ENCODE results near the gene RNF19B.

RNF19B gene

DNA sequence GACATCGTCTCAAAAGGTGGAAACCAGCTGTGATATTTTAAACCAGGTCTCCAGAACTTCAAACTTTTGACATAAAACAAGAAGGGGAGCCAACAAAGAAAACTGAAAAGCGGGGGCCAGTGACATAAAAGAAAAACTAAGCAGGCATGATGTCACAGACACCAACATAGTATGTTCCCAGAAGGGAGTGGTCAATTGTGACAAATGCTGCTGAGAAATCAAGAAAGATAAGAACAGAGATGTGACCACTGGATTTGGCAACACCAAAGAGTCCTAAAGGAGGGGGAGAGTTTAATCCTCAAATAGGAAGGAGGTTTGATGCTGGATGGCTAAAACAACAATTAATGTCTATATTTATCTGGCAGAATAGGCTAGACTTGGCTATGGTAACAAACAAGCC is 2.3 kb upstream of the RNF19B start:
- DNase-seq: peak; percentile 78

DNA sequence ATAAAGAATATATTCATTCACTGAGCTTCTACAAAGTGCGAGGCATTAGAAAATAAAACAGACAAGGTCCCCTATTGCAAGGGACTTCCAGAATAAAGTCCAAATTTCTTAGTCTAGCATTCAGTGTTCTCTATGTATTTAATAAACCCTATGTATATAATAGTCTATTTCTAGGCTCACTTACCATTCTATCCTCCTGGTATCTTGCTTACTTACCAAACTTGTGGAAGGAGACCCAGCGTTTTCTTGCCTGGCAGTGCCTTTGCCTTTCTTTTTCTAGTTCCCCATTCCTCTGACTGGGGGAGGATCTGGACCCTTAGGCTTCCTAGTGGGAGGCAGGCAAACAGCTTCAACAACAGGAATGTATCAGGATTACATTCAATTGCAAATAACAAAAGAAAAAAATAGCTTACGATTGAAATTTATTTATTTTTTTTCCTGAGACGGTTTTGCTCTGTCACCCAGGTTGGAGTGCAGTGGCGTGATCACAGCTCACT is 690 bp upstream of the RNF19B start:
- no peak for DNase-seq

DNA sequence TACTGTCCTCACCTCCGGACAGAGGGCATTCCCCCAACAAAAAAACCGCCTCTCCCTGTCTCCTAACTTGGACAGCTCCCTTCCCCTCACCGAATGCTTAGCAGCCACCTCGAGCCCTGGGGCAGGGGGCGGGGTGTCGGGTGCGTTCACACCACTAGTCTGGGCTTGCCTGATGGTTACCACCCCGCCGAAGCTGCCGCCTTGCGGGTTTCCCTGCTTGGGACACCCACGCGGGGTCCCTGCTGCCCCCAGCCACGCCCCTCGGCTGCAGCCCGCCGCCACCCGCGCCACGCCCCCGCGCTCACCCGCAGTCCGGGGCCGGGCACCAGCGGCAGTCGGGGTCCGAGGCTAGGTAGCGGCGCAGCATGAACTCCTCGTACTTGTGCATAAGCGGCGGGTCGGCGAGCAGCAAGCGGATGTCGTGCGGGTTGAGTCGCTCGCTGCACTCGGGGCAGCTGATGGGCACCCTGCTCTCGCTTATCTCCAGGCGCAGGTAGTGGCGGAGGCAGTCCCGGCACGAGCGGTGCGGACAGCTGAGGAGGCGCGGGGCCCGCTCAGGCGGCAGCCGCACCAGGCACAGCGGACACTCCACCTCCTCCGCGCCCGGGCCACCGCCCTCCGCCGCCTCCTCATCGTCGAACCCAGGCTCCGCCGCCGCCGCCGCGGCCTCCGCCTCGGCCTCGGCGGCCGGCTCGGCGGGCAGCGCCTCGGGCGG is 706 bp downstream of the RNF19B start:
- peak; percentile 77 for DNase-seq

DNA sequence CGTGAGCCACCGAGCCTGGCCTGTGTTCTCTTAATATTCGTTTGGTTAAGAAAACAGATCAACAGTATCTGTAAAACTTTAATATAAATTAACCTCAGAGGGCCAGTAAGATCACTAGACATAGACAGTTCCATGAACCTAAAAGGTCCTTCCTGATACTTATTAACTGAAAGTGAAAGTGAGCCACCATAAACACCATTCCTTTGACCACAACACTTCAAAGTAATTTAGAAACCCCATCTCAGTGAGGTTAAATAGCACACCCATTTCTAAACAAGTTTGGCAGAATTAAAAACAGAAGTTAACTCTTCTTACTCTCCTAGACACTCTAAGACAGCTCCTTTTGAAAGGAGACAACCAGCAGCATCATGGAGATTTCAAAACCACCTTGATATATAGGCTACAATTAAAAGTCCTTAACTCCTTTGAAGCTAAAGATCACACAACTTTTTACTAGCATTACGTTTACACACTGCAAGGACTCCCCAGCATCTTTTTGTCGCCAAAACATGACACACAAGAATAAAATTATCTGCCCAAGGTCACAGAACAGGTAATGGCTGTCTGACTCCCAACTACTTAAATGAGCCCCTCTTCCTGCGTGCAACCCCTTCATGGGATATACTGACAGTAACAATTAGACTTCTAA is 2.2 kb downstream of the RNF19B start:
- DNase-seq: peak; percentile 60

DNA sequence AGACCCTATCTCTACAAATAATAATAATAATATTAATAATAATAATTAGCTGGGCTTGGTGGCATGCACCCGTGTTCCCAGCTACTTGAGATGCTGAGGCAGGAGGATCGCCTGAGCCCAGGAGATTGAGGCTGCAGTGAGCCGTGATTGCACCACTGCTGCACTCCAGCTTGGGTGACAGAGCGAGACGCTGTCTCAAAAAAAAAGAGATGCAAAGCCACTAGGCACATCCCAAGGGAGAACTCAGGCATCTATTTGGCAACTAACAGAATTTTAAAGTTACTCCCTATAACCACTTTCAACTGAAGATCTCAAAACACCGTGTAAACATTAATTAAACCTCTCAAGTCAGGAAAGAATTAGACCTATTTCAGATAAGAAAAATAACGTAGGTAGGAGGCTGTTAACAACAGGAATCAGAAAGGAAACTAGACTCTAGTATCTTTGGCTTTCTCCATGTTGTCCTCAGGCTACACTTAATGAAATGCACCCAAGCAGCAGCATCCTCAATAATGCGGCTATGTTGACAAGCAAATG is 3.7 kb downstream of the RNF19B start:
- DNase-seq: no peak

DNA sequence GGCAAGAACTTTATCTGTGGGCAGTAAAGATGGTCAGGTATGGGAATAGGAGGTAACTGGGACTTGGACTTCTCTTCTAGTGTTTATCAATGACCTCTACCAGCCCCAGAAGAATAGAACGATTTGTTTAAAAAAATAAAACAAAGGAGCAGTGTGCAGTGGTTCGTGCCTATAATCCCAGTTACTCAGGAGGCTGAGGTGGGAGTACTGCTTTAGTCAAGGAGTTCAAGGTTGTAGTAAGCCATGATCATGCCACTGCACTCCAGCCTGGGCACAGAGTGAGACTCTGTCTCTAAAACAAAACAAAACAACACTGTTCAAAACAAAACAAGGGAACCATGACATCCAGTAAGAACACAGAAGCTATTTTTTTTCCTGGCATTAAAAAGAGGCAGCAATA is 4.3 kb downstream of the RNF19B start:
- no peak for DNase-seq

DNA sequence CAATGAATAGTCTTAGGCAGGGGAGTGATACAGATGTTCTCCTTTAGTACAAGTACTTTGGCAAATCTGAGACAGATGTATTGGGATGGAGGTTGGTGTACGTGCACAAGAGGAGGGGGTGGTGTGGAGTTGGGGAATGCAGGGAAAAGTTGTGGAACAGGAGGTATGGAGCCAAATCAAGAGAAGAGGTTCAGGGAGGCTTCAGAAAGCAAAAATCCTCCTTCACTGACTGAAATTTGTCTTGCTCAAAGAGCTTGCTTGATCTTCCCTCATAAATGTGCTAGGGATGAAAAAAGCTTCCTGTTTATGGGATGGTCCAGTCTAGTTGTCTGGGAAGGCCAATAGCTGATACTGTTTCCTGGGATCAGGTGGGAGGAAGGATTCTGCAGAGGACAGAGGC is 5.8 kb downstream of the RNF19B start:
- no peak for DNase-seq

DNA sequence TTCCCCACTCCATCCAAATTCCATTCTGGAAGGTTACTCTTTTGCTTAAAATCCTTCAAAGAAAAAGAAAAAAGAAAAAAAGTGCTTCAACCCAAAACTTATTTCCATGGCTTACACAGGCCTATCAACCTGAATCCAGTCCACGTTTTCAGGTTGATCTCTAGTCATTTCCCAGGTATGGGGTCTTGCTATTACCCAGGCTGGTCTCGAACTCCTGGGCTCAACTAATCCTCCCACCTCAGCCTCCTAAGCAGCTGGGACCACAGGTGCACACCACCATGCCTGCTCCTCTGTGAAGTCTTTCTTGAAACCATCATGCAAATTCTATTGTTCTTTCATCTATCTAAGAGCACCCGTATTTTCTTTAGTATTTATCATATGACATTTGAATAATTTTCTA is 7.6 kb downstream of the RNF19B start:
- DNase-seq: no peak

DNA sequence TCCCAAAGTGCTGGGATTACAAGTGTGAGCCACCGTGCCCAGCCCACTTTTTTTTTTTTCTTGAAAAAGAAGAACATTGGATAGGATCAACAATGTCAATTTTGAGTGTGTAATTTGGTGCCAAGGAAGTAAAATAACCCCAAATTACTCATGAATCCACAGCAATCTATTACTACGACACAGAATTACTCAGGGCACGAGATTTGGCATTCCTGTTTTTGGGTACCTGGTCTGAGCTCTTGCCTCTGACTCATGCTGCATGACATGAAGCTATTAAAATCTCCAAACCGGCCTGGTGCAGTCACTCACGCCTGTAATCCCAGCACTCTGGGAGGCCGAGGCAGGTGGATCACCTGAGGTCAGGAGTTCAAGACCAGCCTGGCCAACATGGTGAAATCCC is 10.4 kb downstream of the RNF19B start:
- DNase-seq: no peak

DNA sequence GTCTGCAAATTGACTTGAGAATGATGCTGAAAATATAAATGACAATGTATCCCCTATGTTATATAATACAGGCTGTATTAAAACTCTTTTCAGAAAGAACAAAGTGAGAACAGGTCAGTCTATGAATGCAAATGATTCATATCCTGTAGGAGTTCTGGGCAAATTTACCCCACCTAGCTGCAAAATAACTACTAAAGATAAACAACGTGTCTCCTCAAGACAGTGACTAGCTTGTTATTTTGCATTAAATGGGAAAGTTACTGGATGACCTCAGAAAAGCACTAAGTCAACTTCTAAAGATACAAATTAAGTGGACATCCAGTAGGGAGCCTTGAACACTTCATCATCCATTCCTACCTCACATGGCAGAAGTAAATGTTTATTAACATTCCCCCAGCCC is 11.1 kb downstream of the RNF19B start:
- no peak for DNase-seq

DNA sequence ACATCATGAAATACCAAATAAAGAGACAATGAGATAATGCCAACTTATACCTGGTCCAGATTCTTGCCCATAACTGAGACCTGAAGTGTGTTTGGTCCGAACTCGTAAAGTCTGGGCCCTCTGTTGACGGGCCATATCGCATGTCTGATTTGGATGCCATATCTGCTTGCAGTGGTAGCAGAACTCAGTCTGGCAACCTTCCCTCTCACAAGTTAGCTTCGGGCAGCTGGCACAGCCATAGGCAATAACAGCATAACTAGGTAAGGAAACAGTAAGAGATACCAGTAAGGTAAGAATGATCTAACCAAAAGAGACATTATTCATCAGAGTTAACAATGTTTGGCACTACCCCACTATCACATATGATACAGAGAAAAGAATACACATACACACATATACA is 15.1 kb downstream of the RNF19B start:
- no peak for DNase-seq

DNA sequence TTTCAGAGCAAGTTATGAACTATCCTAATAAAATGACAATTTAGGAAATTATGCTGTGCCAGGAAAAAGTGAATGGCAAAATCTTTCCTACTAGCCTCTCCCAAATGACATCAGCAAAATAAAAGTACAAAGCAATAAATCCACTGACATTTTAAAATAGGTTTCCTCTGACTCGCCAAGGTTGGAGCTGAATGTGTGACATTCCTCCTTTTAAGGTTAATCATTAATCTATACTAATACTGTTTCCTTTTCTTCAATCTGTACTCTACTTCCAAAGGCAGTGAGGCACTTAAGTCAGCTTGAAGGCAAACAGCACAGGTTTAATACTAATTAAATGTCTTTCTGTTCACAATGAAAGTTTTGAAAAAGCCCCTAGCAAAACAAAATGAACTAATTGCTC is 15.7 kb downstream of the RNF19B start:
- DNase-seq: no peak

DNA sequence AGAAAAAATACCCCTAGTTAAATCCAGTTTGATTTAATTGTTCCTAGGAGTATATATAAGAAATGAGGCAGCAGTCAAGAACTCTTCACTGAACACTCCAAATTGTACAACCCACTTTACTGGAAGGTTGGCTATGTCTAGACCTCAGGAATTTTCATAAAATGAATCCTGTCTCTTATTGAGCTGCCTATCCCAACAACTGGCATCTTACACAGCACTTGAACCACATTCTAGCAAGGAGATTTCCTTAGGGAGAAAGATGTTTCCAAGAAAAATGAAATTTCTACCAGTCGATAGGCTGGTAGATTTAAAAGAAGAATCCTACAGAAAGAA is 16.3 kb downstream of the RNF19B start:
- no peak for DNase-seq

DNA sequence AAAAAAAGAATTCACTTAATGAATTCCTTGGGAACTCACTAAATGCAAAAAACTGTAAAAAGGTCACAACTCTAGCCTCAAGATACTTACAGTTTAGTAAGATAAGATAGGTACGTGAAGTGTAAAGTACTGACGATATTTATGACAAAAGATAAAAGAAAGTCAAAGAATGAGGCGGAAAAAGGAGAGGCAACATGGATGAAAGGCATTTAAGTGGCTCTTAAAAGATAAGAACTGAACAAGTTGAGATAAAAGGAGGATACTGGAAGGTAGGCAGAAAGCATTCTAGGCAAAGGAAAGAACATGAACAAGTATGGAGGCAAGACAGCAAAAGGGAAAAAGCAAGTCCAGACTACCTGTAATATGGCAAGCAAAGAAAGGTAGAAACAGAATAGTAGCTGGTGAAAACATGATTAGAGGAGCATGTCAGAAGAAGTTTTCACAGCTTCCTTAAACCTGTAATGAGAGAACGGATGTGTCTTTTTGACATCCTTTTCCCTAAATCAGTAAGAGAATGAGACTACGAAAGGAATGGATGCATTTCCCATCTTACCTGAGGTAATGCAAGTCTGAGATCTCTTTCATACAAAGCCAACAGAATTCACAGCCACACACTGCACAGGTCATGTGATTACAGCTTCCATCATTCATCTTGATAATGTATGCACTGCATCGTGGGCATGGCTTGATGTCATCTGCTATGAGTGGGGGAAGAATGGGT is 16.8 kb downstream of the RNF19B start:
- DNase-seq: no peak

DNA sequence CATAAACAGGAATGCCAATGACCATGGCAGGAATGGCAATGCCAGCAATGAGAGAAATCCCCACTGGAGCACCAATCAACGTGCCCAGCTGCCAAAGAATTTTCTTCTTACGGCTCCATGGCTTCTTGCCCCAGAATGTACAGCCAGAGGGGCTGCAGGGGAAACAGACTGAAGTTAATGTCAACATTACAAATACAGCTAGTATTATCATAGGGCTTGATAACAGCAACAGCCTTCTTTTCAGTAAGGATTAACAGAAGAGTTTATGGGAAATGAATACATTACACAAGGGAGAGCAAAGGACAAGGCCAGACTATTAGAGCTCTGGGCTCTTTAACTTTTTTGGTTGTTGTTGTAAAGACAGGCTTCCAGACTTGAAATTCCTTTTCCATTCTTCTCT is 18.2 kb downstream of the RNF19B start:
- no peak for DNase-seq

DNA sequence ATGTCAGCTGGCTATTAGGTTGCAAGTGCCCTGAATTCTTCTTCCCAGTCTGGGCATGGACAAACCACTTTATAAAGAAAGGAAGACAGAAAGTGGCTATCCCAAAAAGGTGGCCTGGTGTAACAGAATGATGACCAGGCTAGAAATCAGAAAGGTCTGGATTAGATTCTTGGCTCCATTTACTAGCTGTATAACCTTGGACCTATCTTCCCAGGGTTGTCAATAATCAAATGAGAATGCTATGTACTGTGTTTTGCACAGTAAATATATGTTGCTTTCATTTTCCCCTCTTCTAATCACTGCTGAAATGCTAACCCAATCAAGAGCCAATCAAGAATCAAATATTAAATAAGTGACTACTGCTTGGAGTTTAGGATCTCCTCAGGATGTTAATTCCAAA is 20.4 kb downstream of the RNF19B start:
- no peak for DNase-seq

DNA sequence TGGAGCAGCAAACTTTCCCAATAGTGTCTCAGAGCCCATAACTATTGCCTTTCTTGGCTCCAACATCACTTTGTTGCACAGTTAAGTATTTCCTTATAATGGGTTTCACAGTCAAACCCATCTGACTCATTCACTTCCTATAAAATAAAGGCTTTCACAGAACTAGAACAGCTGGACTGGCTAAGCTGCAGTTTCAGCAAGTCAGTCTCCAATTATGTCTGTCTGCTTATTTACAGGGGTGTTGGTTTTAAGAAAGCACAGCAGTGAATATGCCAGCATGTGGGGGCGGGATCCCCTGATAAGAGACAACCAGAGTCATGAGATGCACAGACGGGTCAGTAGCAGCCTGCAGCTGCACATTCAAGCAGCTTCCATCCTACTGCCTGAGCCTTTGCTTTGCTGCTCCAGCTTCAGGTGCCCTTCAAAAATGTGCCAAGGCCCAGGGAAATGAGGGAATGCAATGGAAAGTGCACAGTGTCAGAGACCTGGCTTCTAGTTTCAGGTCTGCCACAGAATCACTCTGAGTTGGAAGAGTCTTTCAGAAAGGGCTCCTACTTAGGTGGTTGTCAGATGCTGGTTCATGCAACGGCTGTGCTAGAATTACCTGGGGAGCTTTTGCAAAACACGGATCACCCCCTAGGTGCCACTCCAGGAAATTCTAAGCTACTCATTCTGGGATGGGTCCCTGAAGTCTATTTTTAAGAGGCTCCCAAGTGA is 24.8 kb downstream of the RNF19B start:
- DNase-seq: peak; percentile 92

DNA sequence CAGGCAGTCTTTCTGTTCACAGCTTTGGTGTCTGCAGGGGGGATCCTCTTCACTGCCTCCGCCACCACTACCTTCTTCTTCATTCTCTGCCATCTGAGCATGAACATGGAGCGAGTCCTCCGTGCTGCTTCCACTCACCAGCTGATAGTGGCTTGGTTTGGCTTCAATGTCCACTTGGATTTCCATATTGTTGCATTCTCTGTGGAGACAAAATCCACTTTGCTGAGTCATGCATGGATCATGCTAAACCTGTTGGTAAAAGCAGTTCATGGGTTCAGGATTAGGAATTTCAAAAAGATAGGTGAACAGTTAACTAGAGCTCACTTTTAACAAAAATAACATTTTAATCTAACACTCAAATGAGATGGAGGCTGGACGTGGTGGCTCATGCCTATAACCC is 27.5 kb downstream of the RNF19B start:
- no peak for DNase-seq

DNA sequence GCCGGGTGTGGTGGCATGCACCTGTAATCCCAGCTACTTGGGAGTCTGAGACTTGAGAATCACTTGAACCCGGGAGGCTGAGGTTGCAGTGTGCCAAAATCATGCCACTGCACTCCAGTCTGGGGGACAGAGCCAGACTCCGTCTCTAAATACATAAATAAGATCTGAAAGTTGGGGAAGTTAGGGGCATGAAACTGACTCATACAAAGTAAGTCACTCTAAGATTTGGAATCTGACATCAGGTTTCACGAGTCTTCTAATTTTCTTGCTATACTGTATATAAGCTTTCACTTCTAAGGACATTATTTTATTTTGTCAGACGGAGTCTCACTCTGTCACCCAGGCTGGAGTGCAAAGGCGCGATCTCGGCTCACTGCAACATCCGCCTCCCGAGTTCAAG is 30.1 kb downstream of the RNF19B start:
- DNase-seq: no peak

DNA sequence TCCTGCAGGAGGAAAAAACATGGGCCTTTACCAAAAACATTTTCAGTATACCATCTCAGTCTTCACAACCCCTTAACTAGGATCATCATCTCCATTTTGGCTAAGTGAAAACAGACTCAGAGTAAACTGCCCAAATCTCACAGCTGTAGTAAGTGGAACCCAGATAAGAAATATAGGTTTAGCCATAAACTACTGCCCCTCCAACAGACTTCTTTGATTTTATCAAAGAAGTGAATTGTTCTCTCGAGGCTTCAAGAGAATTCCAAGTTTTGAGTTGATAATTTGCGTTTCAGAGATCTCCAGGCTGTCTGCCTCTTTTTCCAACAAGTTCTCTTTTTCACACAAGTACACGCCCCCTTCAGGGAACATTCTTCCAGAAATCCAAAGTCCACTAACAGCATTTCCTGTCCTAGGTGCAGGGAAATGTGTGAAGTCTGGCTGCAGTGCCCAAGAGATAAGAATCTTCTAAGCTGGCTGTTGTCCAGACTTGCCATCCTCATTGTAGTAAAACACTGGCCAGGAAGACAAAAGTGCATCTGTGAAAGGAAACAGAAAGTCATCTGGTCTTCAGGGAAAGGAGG is 30.8 kb downstream of the RNF19B start:
- DNase-seq: peak; percentile 54

DNA sequence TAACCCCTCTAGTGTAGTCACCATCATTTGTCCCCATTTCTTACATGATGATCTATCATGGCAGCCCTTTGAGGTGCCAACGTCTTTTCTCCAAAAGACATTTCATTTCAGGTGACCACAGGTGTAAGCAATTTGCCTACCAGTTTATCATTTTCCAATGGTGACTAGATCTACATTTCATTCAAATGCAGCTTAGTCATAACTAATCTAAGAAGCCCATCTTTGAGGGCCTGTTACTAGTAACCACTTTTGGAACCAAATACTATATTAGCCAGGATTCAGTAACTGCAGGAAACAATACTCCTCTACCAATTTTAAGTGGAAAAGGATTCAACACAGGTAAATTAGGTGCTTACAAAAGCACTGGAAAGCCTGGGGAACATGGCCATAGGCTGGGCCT is 32.8 kb downstream of the RNF19B start:
- no peak for DNase-seq

DNA sequence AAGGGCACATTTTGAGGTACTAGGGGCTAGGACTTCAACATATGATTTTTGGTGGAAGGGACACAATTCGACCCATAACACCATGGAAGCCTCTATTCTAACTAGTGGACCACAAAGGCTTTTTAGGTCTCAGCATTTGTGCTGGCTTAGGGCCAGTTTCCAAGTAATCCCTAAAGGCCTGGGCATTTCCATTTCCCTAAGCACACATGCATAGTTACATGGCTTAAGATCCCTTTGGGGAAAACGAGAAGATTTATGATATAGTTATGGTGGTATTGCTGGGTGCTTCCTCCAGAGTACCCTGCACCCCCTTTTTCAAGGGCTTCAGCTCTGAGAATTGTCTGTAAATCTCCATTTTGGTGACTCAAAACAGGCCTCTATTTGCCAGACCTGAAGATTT is 35.2 kb downstream of the RNF19B start:
- no peak for DNase-seq

DNA sequence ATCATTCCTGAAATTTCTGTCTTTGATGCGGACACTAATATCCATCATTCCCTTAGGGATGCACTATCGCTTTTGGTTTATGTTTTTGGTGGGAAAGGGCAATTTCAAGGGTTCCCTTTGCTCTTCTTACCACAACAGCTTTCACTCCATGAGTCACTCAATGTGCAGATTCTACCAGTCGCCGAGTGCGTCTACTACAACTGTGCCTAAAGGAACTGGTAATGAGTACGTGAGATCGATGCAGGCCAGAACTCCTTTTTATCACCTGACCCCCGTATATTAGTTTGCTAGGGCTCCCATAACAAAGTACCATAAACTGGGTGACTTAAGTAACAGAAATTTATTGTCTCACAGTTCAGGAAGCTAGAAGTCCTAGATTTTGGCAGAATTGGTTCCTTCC is 35.9 kb downstream of the RNF19B start:
- no peak for DNase-seq

Measured in hematopoietic multipotent progenitor cell treated with erythropoietin and hydrocortisone succinate and interleukin-3 and kit ligand, for 4 days (in vitro differentiated cells).